Activated CD4-positive, CD25-positive, alpha-beta regulatory T cell treated with anti-CD3 and anti-CD28 coated beads, Interleukin-2, amount 50 U/mL, for 24 hours (primary cell): Measurements from ENCODE around the gene RDM1.

Source experiments
- ATAC-seq, 2 donors: fragments of 150-1000 bp; cut with Tn5 transposase; one replicate each; pipeline ENCODE4 v1.10.0; 2021; ENCODE audit warnings: mild to moderate bottlenecking in 1 of 2, moderate library complexity in 1 of 2

RDM1 gene

GRCh38 chr17:35931794-35932425 is 1.3 kb upstream of the RDM1 start:
- ATAC-seq = no peak

GRCh38 chr17:35927714-35928113 is 2.9 kb downstream of the RDM1 start:
- ATAC-seq = no peak

- no peak for ATAC-seq
Measured at GRCh38 chr17:35923609-35924114, 6.9 kb downstream of the RDM1 start.

GRCh38 chr17:35920229-35920628 is 10.3 kb downstream of the RDM1 start:
- ATAC-seq = no peak

- ATAC-seq = no peak
Measured at GRCh38 chr17:35918665-35919064, 11.9 kb downstream of the RDM1 start.

GRCh38 chr17:35917519-35918213 is 12.9 kb downstream of the RDM1 start:
- ATAC-seq = no peak

- no peak for ATAC-seq
Measured at GRCh38 chr17:35915153-35915964, 15.2 kb downstream of the RDM1 start.

- no peak for ATAC-seq
Measured at GRCh38 chr17:35914354-35914753, 16.2 kb downstream of the RDM1 start.

GRCh38 chr17:35913609-35914008 is 17.0 kb downstream of the RDM1 start:
- ATAC-seq = no peak

- ATAC-seq = no peak
Measured at GRCh38 chr17:35912942-35913341, 17.6 kb downstream of the RDM1 start.

- no peak for ATAC-seq
Measured at GRCh38 chr17:35912339-35912912, 18.1 kb downstream of the RDM1 start.

- no peak for ATAC-seq
Measured at GRCh38 chr17:35909408-35909807, 21.2 kb downstream of the RDM1 start.

- no peak for ATAC-seq
Measured at GRCh38 chr17:35907691-35908090, 22.9 kb downstream of the RDM1 start.

- no peak for ATAC-seq
Measured at GRCh38 chr17:35906926-35907637, 23.5 kb downstream of the RDM1 start.

- ATAC-seq = no peak
Measured at GRCh38 chr17:35906191-35906925, 24.2 kb downstream of the RDM1 start.

GRCh38 chr17:35903451-35903850 is 27.1 kb downstream of the RDM1 start:
- ATAC-seq = no peak

- ATAC-seq = no peak
Measured at GRCh38 chr17:35901631-35902175, 28.9 kb downstream of the RDM1 start.

- no peak for ATAC-seq
Measured at GRCh38 chr17:35900708-35901480, 29.7 kb downstream of the RDM1 start.

- ATAC-seq = no peak
Measured at GRCh38 chr17:35900280-35900679, 30.3 kb downstream of the RDM1 start.

GRCh38 chr17:35898283-35899070 is 32.1 kb downstream of the RDM1 start:
- ATAC-seq = peak; percentile 30 to 58
